GM12878 (cell line): ENCODE data around the gene SPINT2. TPM values are rescaled to one million over a fixed set of nuclear protein-coding genes. Genes with fewer than 3 reads are reported as not detected.

Experiments
- ATAC-seq: fragments of 200-7000 bp; cut with Tn5 transposase; 3 replicates; pipeline ENCODE4 v1.9.1; 2020; ENCODE audit warnings: mild to moderate bottlenecking, moderate library complexity
- BruUV-seq: library from RNA; stranded (reverse); fragments of 400-500 nt; replicated peaks from 2 replicates; lab custom pipeline; 2021; lab: Mats Ljungman, UMichigan
- CTCF ChIA-PET: fragments of 300-600 bp; sonication (Branson Sonifier 250); formaldehyde crosslinking; extraction: SDS; loops from one replicate; lab custom pipeline; 2021; ENCODE audit warnings: inconsistent platforms; lab: Yijun Ruan, JAX
- POLR2A ChIA-PET: fragments of 350-600 bp; formaldehyde crosslinking; extraction: SDS; loops from one replicate; lab custom pipeline; 2021; ENCODE audit warnings: inconsistent platforms; lab: Charles Lee
- RAD21 ChIA-PET: fragments of 300-600 bp; sonication (Branson Sonifier 250); formaldehyde crosslinking; loops from one replicate; lab custom pipeline; 2023; ENCODE audit warnings: antibody characterized with exemption; ENCODE audit not compliant: unreplicated experiment; lab: Charles Lee
- SMC1A ChIA-PET: fragments of 300-600 bp; sonication (Branson Sonifier 250); formaldehyde crosslinking; loops from one replicate; lab custom pipeline; 2023; ENCODE audit not compliant: unreplicated experiment, uncharacterized antibody; lab: Charles Lee
- DNase-seq: peaks from one replicate; pipeline ENCODE4 v3.0.0-alpha.2; 2011; ENCODE audit warnings: low read depth, low spot score
- FAIRE-seq: peaks from 3 replicates; lab custom pipeline; 2011; peaks lifted over from hg19 to GRCh38; lab: Jason Lieb, UNC
- H2AFZ ChIP-seq: 2 replicates; pipeline ENCODE4 v1.6.0; 2011; ENCODE audit warnings: low read depth, low read length, control low read depth; ENCODE audit not compliant: control insufficient read depth
- H3K27ac ChIP-seq: 2 replicates; pipeline ENCODE4 v1.5.1; 2011; ENCODE audit warnings: control low read depth; ENCODE audit not compliant: control insufficient read depth, insufficient read depth
- H3K27me3 ChIP-seq, 2 experiments: replicated peaks in 1 of 2; 2 replicates each; pipeline versions ENCODE4 v1.6.0 to v1.6.1; 2011; ENCODE audit warnings: low read length in 1 of 2; ENCODE audit not compliant: control insufficient read depth in 2 of 2, insufficient read depth in 2 of 2
- H3K36me3 ChIP-seq, 2 experiments: 2 replicates each; pipeline ENCODE4 v1.5.1; 2011; ENCODE audit warnings: low read length in 1 of 2; ENCODE audit not compliant: control insufficient read depth in 2 of 2, insufficient read depth in 2 of 2
- H3K4me1 ChIP-seq: 2 replicates; pipeline ENCODE4 v1.6.1; 2011; ENCODE audit warnings: mild to moderate bottlenecking, low read length, moderate library complexity, mixed read lengths; ENCODE audit not compliant: control insufficient read depth, insufficient read depth
- H3K4me2 ChIP-seq: 2 replicates; pipeline ENCODE4 v1.6.0; 2011; ENCODE audit warnings: control low read depth; ENCODE audit not compliant: control insufficient read depth, insufficient read depth
- H3K4me3 ChIP-seq: fragments of 200-600 bp; sonication (generic); 2 replicates; pipeline ENCODE4 v1.5.1; 2016
- H3K79me2 ChIP-seq: 2 replicates; pipeline ENCODE4 v1.6.0; 2011; ENCODE audit warnings: low read length; ENCODE audit not compliant: control insufficient read depth, insufficient read depth
- H3K9ac ChIP-seq: 2 replicates; pipeline ENCODE4 v1.8.0; 2011; ENCODE audit warnings: low read length, control low read depth, mixed read lengths; ENCODE audit not compliant: control insufficient read depth, insufficient read depth
- H3K9me3 ChIP-seq: replicated peaks from 3 replicates; pipeline ENCODE4 v1.5.1; 2011; ENCODE audit warnings: mild to moderate bottlenecking, low read length; ENCODE audit not compliant: control insufficient read depth, insufficient read depth
- H4K20me1 ChIP-seq: 2 replicates; pipeline ENCODE4 v1.6.0; 2011; ENCODE audit not compliant: control insufficient read depth, insufficient read depth
- IKZF2 ChIP-seq, 2 experiments: fragments of 450-650 bp; IDR thresholded peaks; 2 replicates each; pipeline ENCODE4 v1.6.1; 2017; ENCODE audit warnings: mild to moderate bottlenecking in 2 of 2, moderate library complexity in 2 of 2
- NBN ChIP-seq: fragments of 450-650 bp; IDR thresholded peaks from 2 replicates; pipeline ENCODE4 v1.6.1; 2016
- WGBS: methylation state at CpG from one replicate; pipeline ENCODE4 v1.1.6; 2016; ENCODE audit warnings: low lambda C conversion rate; ENCODE audit not compliant: insufficient replicate concordance, insufficient coverage; ENCODE audit errors: missing lambda C conversion rate; 5-methylcytosine and 5-hydroxymethylcytosine counted together
- in situ Hi-C: fragments of 300-500 bp; cut with MboI; formaldehyde crosslinking; loops from 9 replicates; pipeline ENCODE4 v1.14.3; 2018; ENCODE audit warnings: mixed read lengths
- intact Hi-C: fragments of 100-400 bp; cut with micrococcal nuclease; formaldehyde crosslinking; loops from one replicate; pipeline ENCODE4 v1.14.2; 2022; ENCODE audit not compliant: unreplicated experiment
- polyA plus RNA-seq, 11 experiments: library from polyadenylated mRNA; depleted of rRNA in 4 of 11; unstranded in 6 of 11; stranded (reverse) in 5 of 11; fragments of >200 nt; fragmentation: Nextera tagmentation in 4 of 11; fragmentation: Illumina TruSeq in 1 of 11; extraction: Ambion mirVana in 4 of 11; extraction: Trizol in 1 of 11; gene quantifications; 1 replicate in 1 of 11; 2 replicates in 10 of 11; pipeline versions ENCODE4 v1.2.1 to v1.2.3, GENCODE V29; 2011 to 2016; ENCODE audit warnings: inconsistent platforms in 2 of 11, missing spikeins in 2 of 11, low read depth in 1 of 11
- total RNA-seq, 4 experiments: library from RNA; depleted of rRNA in 3 of 4; stranded (reverse); fragments of >200 nt in 3 of 4; fragmentation: Illumina TruSeq in 1 of 4; extraction: Trizol in 1 of 4; gene quantifications; 2 replicates each; pipeline versions ENCODE4 v1.2.1 to v1.2.3, GENCODE V29; 2013 to 2021
- TF ChIP-seq, protein P1 (sequence below): IDR thresholded peaks from 2 replicates; pipeline ENCODE4 v1.6.1; 2012; ENCODE audit warnings: low read depth, low read length, improper control_type of control experiment
- TF ChIP-seq, protein P2 (sequence below): IDR thresholded peaks from 2 replicates; pipeline ENCODE4 v1.6.1; 2012; ENCODE audit warnings: low read depth, low read length, improper control_type of control experiment

The SPINT2 gene
- total and polyA plus RNA-seq, 10 of the 15 experiments (the other 5 are each of a cell fraction or from before 2014, with no cell fraction given) = 0.15 to 26.5 (median 17.5) TPM

DNA sequence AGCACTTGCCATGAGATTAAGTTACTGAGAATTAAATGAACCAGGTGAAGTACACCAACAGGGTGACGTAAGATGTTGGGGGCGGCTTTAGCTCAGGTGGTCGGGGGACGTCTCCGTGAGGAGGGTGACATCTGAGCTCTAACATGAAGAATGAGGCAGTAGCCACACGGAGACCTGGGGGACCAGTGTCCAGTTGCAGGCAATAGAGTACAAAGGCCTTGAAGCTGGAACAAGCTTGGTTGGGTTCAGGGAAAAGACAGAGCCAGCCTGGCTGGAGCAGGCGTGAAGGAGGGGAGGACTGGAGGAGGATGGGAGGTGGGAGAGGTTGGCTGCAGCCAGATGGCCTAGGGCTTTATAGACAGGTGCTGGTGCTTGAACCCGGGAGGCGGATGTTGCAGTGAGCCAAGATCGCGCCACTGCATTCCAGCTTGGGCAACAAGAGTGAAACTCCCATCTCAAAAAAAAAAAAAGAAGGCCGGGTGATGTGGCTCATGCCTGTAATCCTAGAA is 1.6 kb downstream of the SPINT2 start:
- FAIRE-seq (no peak), DNase-seq (no peak), ATAC-seq (no peak)
- CTCF ChIA-PET = interaction anchor here (0.5 to 2.1 kb wide), 5 partner anchors 10 to 152 kb away, joined by 3 to 6 read pairs (median 3); no protein-coding TSS in a partner anchor
- POLR2A ChIA-PET = interaction anchor here (0.7 kb wide), 1 partner anchor 9 kb away, joined by 3 read pairs; no protein-coding TSS in a partner anchor
- no peak overlapping the region for H3K27ac ChIP-seq
- H4K20me1 ChIP-seq = no peaks in the 10 kb centered on the region
- RAD21 ChIA-PET = interaction anchor here (0.7 to 0.9 kb wide), 2 partner anchors 23 to 70 kb away, joined by 3 to 4 read pairs; partner anchors contain the start of gene CATSPERG
- H3K9me3 ChIP-seq = no peaks in the 10 kb centered on the region
- no peak overlapping the region for H2AFZ ChIP-seq
- no peak overlapping the region for H3K4me2 ChIP-seq
- H3K4me3 ChIP-seq = no peak overlapping the region
- no peak for TF ChIP-seq NBN
- TF ChIP-seq, protein P1, sequence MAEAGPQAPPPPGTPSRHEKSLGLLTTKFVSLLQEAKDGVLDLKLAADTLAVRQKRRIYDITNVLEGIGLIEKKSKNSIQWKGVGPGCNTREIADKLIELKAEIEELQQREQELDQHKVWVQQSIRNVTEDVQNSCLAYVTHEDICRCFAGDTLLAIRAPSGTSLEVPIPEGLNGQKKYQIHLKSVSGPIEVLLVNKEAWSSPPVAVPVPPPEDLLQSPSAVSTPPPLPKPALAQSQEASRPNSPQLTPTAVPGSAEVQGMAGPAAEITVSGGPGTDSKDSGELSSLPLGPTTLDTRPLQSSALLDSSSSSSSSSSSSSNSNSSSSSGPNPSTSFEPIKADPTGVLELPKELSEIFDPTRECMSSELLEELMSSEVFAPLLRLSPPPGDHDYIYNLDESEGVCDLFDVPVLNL = no peak
- no peak for TF ChIP-seq IKZF2 (IDR thresholded peaks at IDR 0.05)
- TF ChIP-seq, protein P2, sequence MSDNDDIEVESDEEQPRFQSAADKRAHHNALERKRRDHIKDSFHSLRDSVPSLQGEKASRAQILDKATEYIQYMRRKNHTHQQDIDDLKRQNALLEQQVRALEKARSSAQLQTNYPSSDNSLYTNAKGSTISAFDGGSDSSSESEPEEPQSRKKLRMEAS = no peak
- SMC1A ChIA-PET = interaction anchor here (0.7 to 1.8 kb wide), 2 partner anchors 22 to 29 kb away, joined by 3 to 5 read pairs; no protein-coding TSS in a partner anchor
- 65% methylated on average over 12 of the region's 12 CpGs for WGBS
- H3K27me3 ChIP-seq = peaks cover 0 to 2% of the 10 kb centered on the region in 2 experiments; a peak in 2 of 4 replicates
- intact Hi-C loops = no loop called here
- in situ Hi-C loops = no loop called here
- H3K79me2 ChIP-seq = no peaks in the 10 kb centered on the region
- no peak overlapping the region for H3K9ac ChIP-seq
- BruUV-seq = no TSS peak
- peaks cover 9% of the 10 kb centered on the region for H3K4me1 ChIP-seq
- no peaks in the 10 kb centered on the region for H3K36me3 ChIP-seq
